BLaER1 (cell line): ENCODE data around the gene ATP5PF.
A peak's percentile ranks its signal among the peaks of the same experiment; 100 is the strongest.
"Not testable (repeated sequence)": the region's sequence is repeated elsewhere in the genome, so short reads cannot be mapped to it uniquely, and the experiment has no call there.

Source experiments
- H3K27ac ChIP-seq: shearing (Covaris generic); formaldehyde crosslinking; 2 replicates; pipeline ENCODE4 v1.8.1; 2022
- H3K27me3 ChIP-seq: shearing (Covaris generic); formaldehyde crosslinking; 2 replicates; pipeline ENCODE4 v1.8.1; 2022
- H3K36me3 ChIP-seq: shearing (Covaris generic); formaldehyde crosslinking; 2 replicates; pipeline ENCODE4 v1.8.1; 2022
- H3K4me1 ChIP-seq: shearing (Covaris generic); formaldehyde crosslinking; 2 replicates; pipeline ENCODE4 v1.8.1; 2022
- H3K4me2 ChIP-seq: shearing (Covaris generic); formaldehyde crosslinking; 2 replicates; pipeline ENCODE4 v1.8.1; 2022
- H3K4me3 ChIP-seq: shearing (Covaris generic); formaldehyde crosslinking; 2 replicates; pipeline ENCODE4 v1.8.1; 2022
- H3K9ac ChIP-seq: shearing (Covaris generic); formaldehyde crosslinking; 2 replicates; pipeline ENCODE4 v1.8.1; 2022
- H3K9me3 ChIP-seq: shearing (Covaris generic); formaldehyde crosslinking; 2 replicates; pipeline ENCODE4 v1.8.1; 2022
- H4K20me1 ChIP-seq: shearing (Covaris generic); formaldehyde crosslinking; 2 replicates; pipeline ENCODE4 v1.8.1; 2022
- Cebpa-rat ChIP-seq: shearing (Covaris generic); IDR thresholded peaks from 2 replicates; pipeline ENCODE4 v1.8.1; 2022

ATP5PF gene

GRCh38 chr21:25732091-25732760 is 2.5 kb downstream of the ATP5PF start:
- Histone ChIP-seq H4K20me1 (peaks cover 64% of the 10 kb centered on the region), H3K36me3 (peaks cover 51% of the 10 kb centered on the region), H3K27me3 (no peaks in the 10 kb centered on the region), H3K4me2 (peak overlapping the region; percentile 14; the same call in 1 of the 2 replicates), H3K4me1 (peaks cover 31% of the 10 kb centered on the region), H3K9ac (no peak overlapping the region), H3K27ac (no peak overlapping the region), H3K4me3 (no peak overlapping the region), H3K9me3 (no peaks in the 10 kb centered on the region)
- no peak for TF ChIP-seq Cebpa-rat

- Histone ChIP-seq H3K27ac (no peak overlapping the region), H3K36me3 (peaks cover 73% of the 10 kb centered on the region), H4K20me1 (peaks cover 20% of the 10 kb centered on the region; the same call in 1 of the 2 replicates), H3K9ac (no peak overlapping the region), H3K4me3 (no peak overlapping the region), H3K4me1 (peaks cover 17% of the 10 kb centered on the region), H3K27me3 (no peaks in the 10 kb centered on the region), H3K9me3 (no peaks in the 10 kb centered on the region), H3K4me2 (no peak overlapping the region)
- TF ChIP-seq Cebpa-rat: no peak
Measured at GRCh38 chr21:25722631-25723030, 12.1 kb downstream of the ATP5PF start.

GRCh38 chr21:25721987-25722386 is 12.7 kb downstream of the ATP5PF start:
- Histone ChIP-seq H4K20me1 (peaks cover 13% of the 10 kb centered on the region; the same call in 1 of the 2 replicates), H3K4me1 (peaks cover 19% of the 10 kb centered on the region), H3K9ac (no peak overlapping the region), H3K4me2 (no peak overlapping the region), H3K27ac (no peak overlapping the region), H3K4me3 (no peak overlapping the region), H3K27me3 (no peaks in the 10 kb centered on the region), H3K9me3 (no peaks in the 10 kb centered on the region), H3K36me3 (peaks cover 69% of the 10 kb centered on the region)
- no peak for TF ChIP-seq Cebpa-rat

GRCh38 chr21:25717491-25718147 is 17.1 kb downstream of the ATP5PF start:
- Histone ChIP-seq H3K9ac (no peak overlapping the region), H4K20me1 (no peaks in the 10 kb centered on the region), H3K4me2 (no peak overlapping the region), H3K27ac (no peak overlapping the region), H3K4me1 (peaks cover 19% of the 10 kb centered on the region), H3K4me3 (no peak overlapping the region), H3K36me3 (peaks cover 52% of the 10 kb centered on the region), H3K9me3 (no peaks in the 10 kb centered on the region), H3K27me3 (no peaks in the 10 kb centered on the region)
- no peak for TF ChIP-seq Cebpa-rat

- not testable (repeated sequence) for H3K27ac ChIP-seq
Measured at GRCh38 chr21:25714066-25714465, 20.6 kb downstream of the ATP5PF start.

GRCh38 chr21:25710550-25710949 is 24.2 kb downstream of the ATP5PF start:
- Histone ChIP-seq H3K36me3 (peaks cover 30% of the 10 kb centered on the region), H3K27ac (no peak overlapping the region), H3K4me2 (no peak overlapping the region), H3K4me1 (no peaks in the 10 kb centered on the region), H3K4me3 (no peak overlapping the region), H3K27me3 (no peaks in the 10 kb centered on the region), H4K20me1 (no peaks in the 10 kb centered on the region), H3K9ac (no peak overlapping the region), H3K9me3 (no peaks in the 10 kb centered on the region)
- no peak for TF ChIP-seq Cebpa-rat

More at GRCh38 chr21:25714066-25714465, 20.6 kb downstream of the ATP5PF start:
- not testable (repeated sequence) for H3K9ac ChIP-seq, H3K9me3 ChIP-seq, H4K20me1 ChIP-seq, H3K27me3 ChIP-seq, H3K4me1 ChIP-seq, H3K4me2 ChIP-seq, H3K4me3 ChIP-seq
- peaks cover 35% of the 10 kb centered on the region for H3K36me3 ChIP-seq

GRCh38 chr21:25709684-25710265 is 24.9 kb downstream of the ATP5PF start:
- Histone ChIP-seq H3K4me2 (no peak overlapping the region), H3K9ac (no peak overlapping the region), H3K27me3 (no peaks in the 10 kb centered on the region), H3K4me3 (no peak overlapping the region), H4K20me1 (no peaks in the 10 kb centered on the region), H3K4me1 (no peaks in the 10 kb centered on the region), H3K36me3 (peaks cover 22% of the 10 kb centered on the region), H3K27ac (no peak overlapping the region), H3K9me3 (no peaks in the 10 kb centered on the region)
- TF ChIP-seq Cebpa-rat: no peak

GRCh38 chr21:25708467-25709065 is 26.1 kb downstream of the ATP5PF start:
- Histone ChIP-seq H3K9me3 (no peaks in the 10 kb centered on the region), H4K20me1 (no peaks in the 10 kb centered on the region), H3K4me3 (no peak overlapping the region), H3K4me1 (no peaks in the 10 kb centered on the region), H3K36me3 (peaks cover 20% of the 10 kb centered on the region), H3K9ac (no peak overlapping the region), H3K27ac (no peak overlapping the region), H3K27me3 (no peaks in the 10 kb centered on the region), H3K4me2 (no peak overlapping the region)
- TF ChIP-seq Cebpa-rat: no peak

- Histone ChIP-seq H3K27ac (no peak overlapping the region), H3K9me3 (peaks cover 2% of the 10 kb centered on the region; the same call in 1 of the 2 replicates), H3K27me3 (no peaks in the 10 kb centered on the region), H4K20me1 (no peaks in the 10 kb centered on the region), H3K4me3 (no peak overlapping the region), H3K4me1 (peaks cover 13% of the 10 kb centered on the region; the same call in 1 of the 2 replicates), H3K36me3 (peaks cover 25% of the 10 kb centered on the region), H3K4me2 (no peak overlapping the region), H3K9ac (no peak overlapping the region)
- no peak for TF ChIP-seq Cebpa-rat
Measured at GRCh38 chr21:25701529-25701928, 33.2 kb downstream of the ATP5PF start.

- no peak for TF ChIP-seq Cebpa-rat
- no peaks in the 10 kb centered on the region for H4K20me1 ChIP-seq
- no peak overlapping the region for H3K4me2 ChIP-seq
- no peak overlapping the region for H3K27ac ChIP-seq
- H3K9me3 ChIP-seq: peaks cover 8% of the 10 kb centered on the region; the same call in 1 of the 2 replicates
- H3K27me3 ChIP-seq: no peaks in the 10 kb centered on the region
- H3K9ac ChIP-seq: no peak overlapping the region
- peaks cover 13% of the 10 kb centered on the region; the same call in 1 of the 2 replicates for H3K4me1 ChIP-seq
- peaks cover 25% of the 10 kb centered on the region for H3K36me3 ChIP-seq
- no peak overlapping the region for H3K4me3 ChIP-seq
Measured at GRCh38 chr21:25700741-25701140, 34.0 kb downstream of the ATP5PF start.

GRCh38 chr21:25695461-25695860 is 39.2 kb downstream of the ATP5PF start:
- H3K9ac ChIP-seq, H4K20me1 ChIP-seq, H3K4me1 ChIP-seq, H3K4me2 ChIP-seq, H3K4me3 ChIP-seq, H3K27ac ChIP-seq, H3K27me3 ChIP-seq: not testable (repeated sequence)
- peaks cover 14% of the 10 kb centered on the region; the same call in 1 of the 2 replicates for H3K9me3 ChIP-seq
- H3K36me3 ChIP-seq: peaks cover 37% of the 10 kb centered on the region
